ENCODE measurements around the gene BLCAP. TPM values are rescaled to one million over a fixed set of nuclear protein-coding genes. Genes with fewer than 3 reads are reported as not detected.
"Not testable (repeated sequence)": the region's sequence is repeated elsewhere in the genome, so short reads cannot be mapped to it uniquely, and the experiment has no call there.

BLCAP gene
- total and polyA plus RNA-seq, 2 experiments from 2014 or later: 62.2 to 64.8 TPM

DNA sequence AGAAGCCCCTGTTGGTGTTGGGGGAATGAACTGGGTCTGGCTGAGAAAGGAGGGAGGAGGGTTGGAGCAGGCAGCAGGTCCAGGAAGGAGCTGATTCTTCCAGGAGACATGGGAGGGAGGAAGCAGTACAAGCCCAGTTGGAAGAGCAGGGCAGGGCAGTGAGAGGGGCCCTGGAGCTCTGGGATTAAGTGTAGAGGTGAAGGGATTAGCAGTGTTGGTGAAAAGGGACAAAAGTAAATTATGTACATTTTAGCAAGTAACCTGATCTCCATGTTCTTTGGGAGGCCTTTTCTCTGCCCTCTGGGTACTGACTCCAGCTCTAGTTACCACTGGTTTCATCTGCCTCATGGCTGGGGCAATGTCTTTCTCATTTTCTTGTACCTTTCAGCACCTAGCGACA lies 41.5 kb downstream of the BLCAP start:
- not testable (repeated sequence) for H3K4me1 ChIP-seq (ENCODE audit: insufficient read depth); H3K36me3 Mint-ChIP-seq (ENCODE audit: low read depth); H3K4me3 ChIP-seq; H3K27ac ChIP-seq (ENCODE audit: low read depth); H3K79me2 ChIP-seq (replicated peaks; ENCODE audit: insufficient read depth); H3K27me3 Mint-ChIP-seq (ENCODE audit: insufficient read depth, low read depth, poor library complexity); H3K4me3 Mint-ChIP-seq; H2AFZ ChIP-seq; H3K27me3 ChIP-seq (ENCODE audit: insufficient read depth); H4K20me1 ChIP-seq (replicated peaks; ENCODE audit: insufficient read depth); DNase-seq (ENCODE audit: low spot score); H3K36me3 ChIP-seq (ENCODE audit: insufficient read depth); H3F3A ChIP-seq (replicated peaks; ENCODE audit: low read depth); H3K27ac Mint-ChIP-seq; H3K9me2 ChIP-seq (ENCODE audit: insufficient read depth)
- H3K4me1 Mint-ChIP-seq: peaks cover 16% of the 10 kb centered on the region
- 0 out of 2 replicates have a peak overlapping the region, but pooled peaks have one; percentile 48 for H3K4me2 ChIP-seq
- peaks cover 14% of the 10 kb centered on the region for H3K9me3 Mint-ChIP-seq
- ATAC-seq: peak; percentile 72

DNA sequence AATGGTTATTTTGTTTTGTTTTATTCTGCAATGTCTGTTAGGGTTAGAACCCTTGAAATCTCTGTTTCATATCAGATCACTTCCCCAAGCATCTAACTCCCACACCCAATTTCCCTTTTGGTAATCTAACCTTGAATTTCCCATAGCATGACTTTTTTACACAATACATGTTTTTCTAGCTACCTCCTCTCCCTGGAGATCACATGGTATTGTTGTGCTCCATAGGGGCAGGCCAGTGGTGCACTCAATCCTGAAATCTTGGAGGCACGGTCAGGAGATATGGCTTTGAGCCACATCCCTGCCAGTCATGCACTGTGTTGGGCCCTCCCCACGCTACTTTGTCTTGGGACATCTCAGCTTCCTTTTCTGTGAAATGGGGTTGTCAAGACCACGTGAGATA lies 43.3 kb downstream of the BLCAP start:
- ATAC-seq (no peak), DNase-seq (ENCODE audit: low spot score) (no peak)
- Mint-ChIP-seq H3K36me3 (ENCODE audit: low read depth) (peaks cover 8% of the 10 kb centered on the region), H3K4me1 (peaks cover 16% of the 10 kb centered on the region), H3K9me3 (peaks cover 19% of the 10 kb centered on the region), H3K4me3 (no peak overlapping the region), H3K27me3 (ENCODE audit: insufficient read depth, low read depth, poor library complexity) (peaks cover 4% of the 10 kb centered on the region), H3K27ac (no peak overlapping the region)
- Histone ChIP-seq H4K20me1 (replicated peaks; ENCODE audit: insufficient read depth) (no peaks in the 10 kb centered on the region), H3K9me2 (ENCODE audit: insufficient read depth) (peaks cover 11% of the 10 kb centered on the region; the same call in 1 of the 2 replicates), H3K4me3 (no peak overlapping the region), H3K79me2 (replicated peaks; ENCODE audit: insufficient read depth) (no peaks in the 10 kb centered on the region), H3F3A (replicated peaks; ENCODE audit: low read depth) (no peaks in the 10 kb centered on the region), H3K4me2 (no peak overlapping the region), H2AFZ (no peak overlapping the region), H3K27ac (ENCODE audit: low read depth) (no peak overlapping the region), H3K27me3 (ENCODE audit: insufficient read depth) (no peaks in the 10 kb centered on the region), H3K4me1 (ENCODE audit: insufficient read depth) (no peaks in the 10 kb centered on the region; the same call in 1 of the 2 replicates), H3K36me3 (ENCODE audit: insufficient read depth) (no peaks in the 10 kb centered on the region)
- TF ChIP-seq POLR2AphosphoS5 (IDR thresholded peaks at IDR 0.05; ENCODE audit: low read depth): no peak
- TF ChIP-seq, protein P1, sequence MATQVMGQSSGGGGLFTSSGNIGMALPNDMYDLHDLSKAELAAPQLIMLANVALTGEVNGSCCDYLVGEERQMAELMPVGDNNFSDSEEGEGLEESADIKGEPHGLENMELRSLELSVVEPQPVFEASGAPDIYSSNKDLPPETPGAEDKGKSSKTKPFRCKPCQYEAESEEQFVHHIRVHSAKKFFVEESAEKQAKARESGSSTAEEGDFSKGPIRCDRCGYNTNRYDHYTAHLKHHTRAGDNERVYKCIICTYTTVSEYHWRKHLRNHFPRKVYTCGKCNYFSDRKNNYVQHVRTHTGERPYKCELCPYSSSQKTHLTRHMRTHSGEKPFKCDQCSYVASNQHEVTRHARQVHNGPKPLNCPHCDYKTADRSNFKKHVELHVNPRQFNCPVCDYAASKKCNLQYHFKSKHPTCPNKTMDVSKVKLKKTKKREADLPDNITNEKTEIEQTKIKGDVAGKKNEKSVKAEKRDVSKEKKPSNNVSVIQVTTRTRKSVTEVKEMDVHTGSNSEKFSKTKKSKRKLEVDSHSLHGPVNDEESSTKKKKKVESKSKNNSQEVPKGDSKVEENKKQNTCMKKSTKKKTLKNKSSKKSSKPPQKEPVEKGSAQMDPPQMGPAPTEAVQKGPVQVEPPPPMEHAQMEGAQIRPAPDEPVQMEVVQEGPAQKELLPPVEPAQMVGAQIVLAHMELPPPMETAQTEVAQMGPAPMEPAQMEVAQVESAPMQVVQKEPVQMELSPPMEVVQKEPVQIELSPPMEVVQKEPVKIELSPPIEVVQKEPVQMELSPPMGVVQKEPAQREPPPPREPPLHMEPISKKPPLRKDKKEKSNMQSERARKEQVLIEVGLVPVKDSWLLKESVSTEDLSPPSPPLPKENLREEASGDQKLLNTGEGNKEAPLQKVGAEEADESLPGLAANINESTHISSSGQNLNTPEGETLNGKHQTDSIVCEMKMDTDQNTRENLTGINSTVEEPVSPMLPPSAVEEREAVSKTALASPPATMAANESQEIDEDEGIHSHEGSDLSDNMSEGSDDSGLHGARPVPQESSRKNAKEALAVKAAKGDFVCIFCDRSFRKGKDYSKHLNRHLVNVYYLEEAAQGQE (IDR thresholded peaks at IDR 0.05; ENCODE audit: unreplicated experiment): no peak
- no peak for TF ChIP-seq CREB1 (CRISPR knock-in tag; IDR thresholded peaks at IDR 0.05; ENCODE audit: low read depth)
- TF ChIP-seq STAT1 (IDR thresholded peaks at IDR 0.05; ENCODE audit: unreplicated experiment): no peak
- TF ChIP-seq EZH2phosphoT487 (IDR thresholded peaks at IDR 0.05; ENCODE audit: unreplicated experiment): no peak
- no peak for TF ChIP-seq NANOG (IDR thresholded peaks at IDR 0.05; ENCODE audit: borderline replicate concordance)
- no peak for TF ChIP-seq ZNF331 (CRISPR knock-in tag; IDR thresholded peaks at IDR 0.05; ENCODE audit: low read depth)
- TF ChIP-seq ZNF114 (CRISPR knock-in tag; IDR thresholded peaks at IDR 0.05): no peak

GRCh38 chr20:37481610-37482009 lies 46.1 kb downstream of the BLCAP start:
- peaks cover 19% of the 10 kb centered on the region for H3K9me3 Mint-ChIP-seq
- Histone ChIP-seq H3K4me2 (no peak overlapping the region), H3K4me1 (ENCODE audit: insufficient read depth) (no peaks in the 10 kb centered on the region; the same call in 1 of the 2 replicates), H3K9me2 (ENCODE audit: insufficient read depth) (peaks cover 11% of the 10 kb centered on the region; the same call in 1 of the 2 replicates), H3K4me3 (no peak overlapping the region), H2AFZ (no peak overlapping the region), H3K27ac (ENCODE audit: low read depth) (no peak overlapping the region), H3K79me2 (replicated peaks; ENCODE audit: insufficient read depth) (no peaks in the 10 kb centered on the region), H4K20me1 (replicated peaks; ENCODE audit: insufficient read depth) (no peaks in the 10 kb centered on the region), H3F3A (replicated peaks; ENCODE audit: low read depth) (no peaks in the 10 kb centered on the region), H3K36me3 (ENCODE audit: insufficient read depth) (no peaks in the 10 kb centered on the region), H3K27me3 (ENCODE audit: insufficient read depth) (no peaks in the 10 kb centered on the region)
- H3K36me3 Mint-ChIP-seq (ENCODE audit: low read depth): peaks cover 8% of the 10 kb centered on the region
- peaks cover 4% of the 10 kb centered on the region for H3K27me3 Mint-ChIP-seq (ENCODE audit: insufficient read depth, low read depth, poor library complexity)
- H3K27ac Mint-ChIP-seq: no peak overlapping the region
- no peak for ATAC-seq
- DNase-seq (ENCODE audit: low spot score): no peak
- no peak overlapping the region for H3K4me3 Mint-ChIP-seq
- peaks cover 13% of the 10 kb centered on the region for H3K4me1 Mint-ChIP-seq
- TF ChIP-seq, protein P2, sequence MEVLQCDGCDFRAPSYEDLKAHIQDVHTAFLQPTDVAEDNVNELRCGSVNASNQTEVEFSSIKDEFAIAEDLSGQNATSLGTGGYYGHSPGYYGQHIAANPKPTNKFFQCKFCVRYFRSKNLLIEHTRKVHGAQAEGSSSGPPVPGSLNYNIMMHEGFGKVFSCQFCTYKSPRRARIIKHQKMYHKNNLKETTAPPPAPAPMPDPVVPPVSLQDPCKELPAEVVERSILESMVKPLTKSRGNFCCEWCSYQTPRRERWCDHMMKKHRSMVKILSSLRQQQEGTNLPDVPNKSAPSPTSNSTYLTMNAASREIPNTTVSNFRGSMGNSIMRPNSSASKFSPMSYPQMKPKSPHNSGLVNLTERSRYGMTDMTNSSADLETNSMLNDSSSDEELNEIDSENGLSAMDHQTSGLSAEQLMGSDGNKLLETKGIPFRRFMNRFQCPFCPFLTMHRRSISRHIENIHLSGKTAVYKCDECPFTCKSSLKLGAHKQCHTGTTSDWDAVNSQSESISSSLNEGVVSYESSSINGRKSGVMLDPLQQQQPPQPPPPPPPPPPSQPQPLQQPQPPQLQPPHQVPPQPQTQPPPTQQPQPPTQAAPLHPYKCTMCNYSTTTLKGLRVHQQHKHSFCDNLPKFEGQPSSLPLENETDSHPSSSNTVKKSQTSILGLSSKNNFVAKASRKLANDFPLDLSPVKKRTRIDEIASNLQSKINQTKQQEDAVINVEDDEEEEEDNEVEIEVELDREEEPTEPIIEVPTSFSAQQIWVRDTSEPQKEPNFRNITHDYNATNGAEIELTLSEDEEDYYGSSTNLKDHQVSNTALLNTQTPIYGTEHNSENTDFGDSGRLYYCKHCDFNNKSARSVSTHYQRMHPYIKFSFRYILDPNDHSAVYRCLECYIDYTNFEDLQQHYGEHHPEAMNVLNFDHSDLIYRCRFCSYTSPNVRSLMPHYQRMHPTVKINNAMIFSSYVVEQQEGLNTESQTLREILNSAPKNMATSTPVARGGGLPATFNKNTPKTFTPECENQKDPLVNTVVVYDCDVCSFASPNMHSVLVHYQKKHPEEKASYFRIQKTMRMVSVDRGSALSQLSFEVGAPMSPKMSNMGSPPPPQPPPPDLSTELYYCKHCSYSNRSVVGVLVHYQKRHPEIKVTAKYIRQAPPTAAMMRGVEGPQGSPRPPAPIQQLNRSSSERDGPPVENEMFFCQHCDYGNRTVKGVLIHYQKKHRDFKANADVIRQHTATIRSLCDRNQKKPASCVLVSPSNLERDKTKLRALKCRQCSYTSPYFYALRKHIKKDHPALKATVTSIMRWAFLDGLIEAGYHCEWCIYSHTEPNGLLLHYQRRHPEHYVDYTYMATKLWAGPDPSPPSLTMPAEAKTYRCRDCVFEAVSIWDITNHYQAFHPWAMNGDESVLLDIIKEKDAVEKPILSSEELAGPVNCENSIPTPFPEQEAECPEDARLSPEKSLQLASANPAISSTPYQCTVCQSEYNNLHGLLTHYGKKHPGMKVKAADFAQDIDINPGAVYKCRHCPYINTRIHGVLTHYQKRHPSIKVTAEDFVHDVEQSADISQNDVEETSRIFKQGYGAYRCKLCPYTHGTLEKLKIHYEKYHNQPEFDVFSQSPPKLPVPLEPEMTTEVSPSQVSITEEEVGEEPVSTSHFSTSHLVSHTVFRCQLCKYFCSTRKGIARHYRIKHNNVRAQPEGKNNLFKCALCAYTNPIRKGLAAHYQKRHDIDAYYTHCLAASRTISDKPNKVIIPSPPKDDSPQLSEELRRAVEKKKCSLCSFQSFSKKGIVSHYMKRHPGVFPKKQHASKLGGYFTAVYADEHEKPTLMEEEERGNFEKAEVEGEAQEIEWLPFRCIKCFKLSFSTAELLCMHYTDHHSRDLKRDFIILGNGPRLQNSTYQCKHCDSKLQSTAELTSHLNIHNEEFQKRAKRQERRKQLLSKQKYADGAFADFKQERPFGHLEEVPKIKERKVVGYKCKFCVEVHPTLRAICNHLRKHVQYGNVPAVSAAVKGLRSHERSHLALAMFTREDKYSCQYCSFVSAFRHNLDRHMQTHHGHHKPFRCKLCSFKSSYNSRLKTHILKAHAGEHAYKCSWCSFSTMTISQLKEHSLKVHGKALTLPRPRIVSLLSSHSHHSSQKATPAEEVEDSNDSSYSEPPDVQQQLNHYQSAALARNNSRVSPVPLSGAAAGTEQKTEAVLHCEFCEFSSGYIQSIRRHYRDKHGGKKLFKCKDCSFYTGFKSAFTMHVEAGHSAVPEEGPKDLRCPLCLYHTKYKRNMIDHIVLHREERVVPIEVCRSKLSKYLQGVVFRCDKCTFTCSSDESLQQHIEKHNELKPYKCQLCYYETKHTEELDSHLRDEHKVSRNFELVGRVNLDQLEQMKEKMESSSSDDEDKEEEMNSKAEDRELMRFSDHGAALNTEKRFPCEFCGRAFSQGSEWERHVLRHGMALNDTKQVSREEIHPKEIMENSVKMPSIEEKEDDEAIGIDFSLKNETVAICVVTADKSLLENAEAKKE (CRISPR knock-in tag; IDR thresholded peaks at IDR 0.05): no peak

All from GM23338 (cell line).